Stimulated activated effector memory CD8-positive, alpha-beta T cell treated with anti-CD3 and anti-CD28 coated beads, Interleukin-12 subunit alpha, Interleukin-12 subunit beta, amount 100 ng/mL, for 72 hours (primary cell): Measurements from ENCODE around the gene MYO1E.
"Not testable (repeated sequence)": the region's sequence is repeated elsewhere in the genome, so short reads cannot be mapped to it uniquely, and the experiment has no call there.

ENCODE experiments used
- ATAC-seq: fragments of 150-1000 bp; cut with Tn5 transposase; 2 replicates; pipeline ENCODE4 v1.10.0; 2021
- DNase-seq, 2 donors: peaks; one replicate each; pipeline ENCODE4 v3.0.0; 2021 to 2022; ENCODE audit warnings: low spot score in 2 of 2
- H3K27ac Mint-ChIP-seq: one replicate; pipeline ENCODE4 v1.8.0; 2022; ENCODE audit warnings: mild to moderate bottlenecking, mixed read lengths
- H3K36me3 Mint-ChIP-seq: one replicate; pipeline ENCODE4 v1.8.0; 2022; ENCODE audit warnings: mild to moderate bottlenecking, mixed read lengths
- H3K4me1 Mint-ChIP-seq: one replicate; pipeline ENCODE4 v1.8.0; 2022; ENCODE audit warnings: mixed read lengths
- H3K4me3 Mint-ChIP-seq: one replicate; pipeline ENCODE4 v1.8.0; 2022; ENCODE audit warnings: mild to moderate bottlenecking, mixed read lengths
- H3K9me3 Mint-ChIP-seq: one replicate; pipeline ENCODE4 v1.8.0; 2022; ENCODE audit warnings: mixed read lengths

MYO1E gene

DNA sequence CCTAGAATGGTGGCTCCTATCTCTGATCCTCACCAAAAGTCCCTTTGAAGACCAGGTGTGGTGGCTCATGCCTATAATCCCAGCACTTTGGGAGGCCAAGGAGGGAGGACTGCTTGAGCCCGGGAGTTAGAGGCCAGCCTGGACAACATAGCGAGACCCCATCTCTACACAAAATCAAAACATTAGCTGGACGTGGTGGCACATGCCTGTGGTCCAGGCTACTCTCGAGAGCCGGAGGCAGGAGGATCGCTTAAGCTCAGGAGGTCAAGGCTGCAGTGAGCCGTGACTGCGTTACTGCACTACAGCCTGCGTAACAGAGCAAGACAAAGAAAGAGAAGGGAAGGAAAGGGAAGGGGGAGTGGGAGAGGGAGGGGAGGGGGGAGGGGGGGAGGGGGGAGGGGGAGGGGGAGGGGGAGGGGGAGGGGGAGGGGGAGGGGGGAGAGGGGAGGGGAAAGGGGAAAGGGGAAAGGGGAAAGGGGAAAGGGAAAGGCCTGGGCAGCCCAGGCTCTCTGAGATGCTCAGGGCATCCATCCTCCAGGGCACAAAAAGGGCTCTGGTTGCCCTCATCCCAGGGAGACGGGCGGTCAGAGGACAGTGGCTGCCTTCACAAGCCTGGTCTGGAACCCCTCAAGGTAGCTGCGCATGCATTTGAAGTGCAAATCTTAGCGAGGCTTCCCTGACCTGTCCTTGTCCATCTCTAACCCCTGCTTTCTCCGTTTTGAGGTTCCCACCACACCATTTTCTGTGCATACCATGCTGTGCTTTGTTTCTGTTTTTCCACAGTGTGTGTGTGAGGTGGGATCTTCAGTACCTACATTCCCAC is 89.9 kb downstream of the MYO1E start:
- ATAC-seq (no peak), DNase-seq (no peak)
- Mint-ChIP-seq H3K4me1 (no peaks in the 10 kb centered on the region), H3K36me3 (no peaks in the 10 kb centered on the region), H3K9me3 (no peaks in the 10 kb centered on the region), H3K27ac (no peak overlapping the region), H3K4me3 (no peak overlapping the region)

DNA sequence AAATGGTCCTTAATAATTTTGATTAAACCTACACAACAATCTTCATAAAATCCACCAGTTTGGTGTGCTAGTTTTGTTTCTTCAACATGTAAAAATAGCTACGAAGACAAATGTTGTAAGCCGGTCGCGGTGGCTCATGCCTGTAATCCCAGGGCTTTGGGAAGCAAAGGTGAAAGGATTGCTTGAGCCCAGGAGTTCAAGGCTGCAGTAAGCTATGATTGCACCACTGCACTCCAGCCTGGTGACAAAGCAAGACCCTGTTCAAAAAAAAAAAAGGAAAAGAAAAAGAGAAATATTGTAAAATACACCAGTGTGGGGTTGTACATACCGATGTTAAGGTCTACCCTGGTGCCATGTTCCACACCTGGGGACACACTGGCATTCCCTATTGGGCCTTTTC is 91.0 kb downstream of the MYO1E start:
- Mint-ChIP-seq H3K27ac (no peak overlapping the region), H3K4me1 (no peaks in the 10 kb centered on the region), H3K9me3 (no peaks in the 10 kb centered on the region), H3K36me3 (no peaks in the 10 kb centered on the region), H3K4me3 (no peak overlapping the region)
- DNase-seq, result no peak
- ATAC-seq, result no peak

GRCh38 chr15:59280855-59281254 is 91.8 kb downstream of the MYO1E start:
- no peak overlapping the region for H3K27ac Mint-ChIP-seq
- no peak for ATAC-seq

GRCh38 chr15:59280292-59280691 is 92.4 kb downstream of the MYO1E start:
- not testable (repeated sequence) for DNase-seq, H3K27ac Mint-ChIP-seq, H3K4me1 Mint-ChIP-seq, H3K4me3 Mint-ChIP-seq, H3K36me3 Mint-ChIP-seq, H3K9me3 Mint-ChIP-seq, ATAC-seq

More at GRCh38 chr15:59280855-59281254, 91.8 kb downstream of the MYO1E start:
- Mint-ChIP-seq H3K9me3 (no peaks in the 10 kb centered on the region), H3K36me3 (no peaks in the 10 kb centered on the region), H3K4me3 (no peak overlapping the region), H3K4me1 (no peaks in the 10 kb centered on the region)
- DNase-seq, result no peak

DNA sequence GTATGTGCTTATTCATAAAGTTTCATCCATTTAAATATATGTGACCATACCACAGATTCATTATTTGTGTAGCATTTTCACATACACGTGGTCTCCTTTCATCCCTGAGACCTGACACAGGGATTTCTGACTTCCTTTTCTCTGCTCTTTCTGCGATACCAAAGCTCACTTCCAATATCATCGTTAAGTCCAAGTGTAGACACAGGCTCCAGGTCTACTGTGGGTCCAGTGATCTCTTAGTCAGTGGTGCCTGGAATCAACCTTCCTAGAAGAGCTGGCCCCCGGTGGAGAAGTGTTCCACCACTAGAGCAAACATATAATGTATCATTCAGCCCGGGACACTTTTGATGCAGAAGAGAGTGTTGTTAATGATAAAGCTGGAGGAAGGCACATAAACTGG is 93.6 kb downstream of the MYO1E start:
- ATAC-seq (no peak), DNase-seq (no peak)
- no peak overlapping the region for H3K27ac Mint-ChIP-seq
- H3K4me1 Mint-ChIP-seq, result peaks cover 8% of the 10 kb centered on the region
- no peaks in the 10 kb centered on the region for H3K36me3 Mint-ChIP-seq
- no peaks in the 10 kb centered on the region for H3K9me3 Mint-ChIP-seq
- H3K4me3 Mint-ChIP-seq, result no peak overlapping the region

GRCh38 chr15:59278120-59278519 is 94.6 kb downstream of the MYO1E start:
- no peak overlapping the region for H3K4me3 Mint-ChIP-seq
- DNase-seq (no peak), ATAC-seq (no peak)
- H3K4me1 Mint-ChIP-seq, result peaks cover 17% of the 10 kb centered on the region
- no peaks in the 10 kb centered on the region for H3K9me3 Mint-ChIP-seq
- no peaks in the 10 kb centered on the region for H3K36me3 Mint-ChIP-seq
- no peak overlapping the region for H3K27ac Mint-ChIP-seq

GRCh38 chr15:59276225-59277178 is 96.2 kb downstream of the MYO1E start:
- Mint-ChIP-seq H3K4me1 (peaks cover 20% of the 10 kb centered on the region), H3K9me3 (no peaks in the 10 kb centered on the region), H3K36me3 (no peaks in the 10 kb centered on the region), H3K27ac (no peak overlapping the region), H3K4me3 (no peak overlapping the region)
- ATAC-seq (no peak), DNase-seq (no peak)

GRCh38 chr15:59274126-59274970 is 98.3 kb downstream of the MYO1E start:
- ATAC-seq (peak; percentile 46), DNase-seq (no peak)
- Mint-ChIP-seq H3K27ac (no peak overlapping the region), H3K36me3 (no peaks in the 10 kb centered on the region), H3K9me3 (no peaks in the 10 kb centered on the region), H3K4me3 (no peak overlapping the region), H3K4me1 (peaks cover 20% of the 10 kb centered on the region)

- ATAC-seq (no peak), DNase-seq (no peak)
- Mint-ChIP-seq H3K9me3 (no peaks in the 10 kb centered on the region), H3K4me1 (peaks cover 20% of the 10 kb centered on the region), H3K27ac (no peak overlapping the region), H3K4me3 (no peak overlapping the region), H3K36me3 (no peaks in the 10 kb centered on the region)
These were observed 99.4 kb downstream of the MYO1E start for GRCh38 chr15:59273234-59273633.

DNA sequence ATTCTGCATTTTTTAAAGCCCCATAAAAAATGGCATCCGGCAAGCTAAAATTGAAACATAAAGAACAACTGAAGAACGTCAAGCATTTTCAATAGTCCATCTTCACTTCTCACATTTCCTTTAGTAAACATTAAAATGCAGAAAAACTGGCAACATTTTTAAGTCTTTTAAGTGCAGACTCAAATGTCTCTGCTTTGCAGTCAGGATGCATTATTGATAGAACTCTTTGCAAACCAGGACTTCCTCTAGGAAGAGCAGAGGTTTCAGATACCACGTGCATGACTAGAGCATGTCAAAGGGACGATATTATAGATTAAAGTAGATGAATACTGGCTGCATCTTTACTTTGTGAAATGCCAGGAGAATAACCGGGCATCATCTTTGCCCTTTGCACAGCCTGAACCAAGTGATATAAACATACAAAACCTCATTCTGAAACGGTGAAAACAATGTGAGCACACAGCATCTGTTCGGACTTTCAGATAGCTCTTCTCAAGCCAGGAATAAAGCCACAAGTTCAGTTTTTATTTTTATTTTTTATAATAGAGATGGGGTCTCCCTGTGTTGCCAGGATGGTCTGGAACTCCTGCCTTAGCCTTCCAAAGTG is 101.0 kb downstream of the MYO1E start:
- Mint-ChIP-seq H3K36me3 (no peaks in the 10 kb centered on the region), H3K9me3 (no peaks in the 10 kb centered on the region), H3K27ac (no peak overlapping the region), H3K4me3 (no peak overlapping the region), H3K4me1 (peaks cover 20% of the 10 kb centered on the region)
- no peak for DNase-seq
- no peak for ATAC-seq

DNA sequence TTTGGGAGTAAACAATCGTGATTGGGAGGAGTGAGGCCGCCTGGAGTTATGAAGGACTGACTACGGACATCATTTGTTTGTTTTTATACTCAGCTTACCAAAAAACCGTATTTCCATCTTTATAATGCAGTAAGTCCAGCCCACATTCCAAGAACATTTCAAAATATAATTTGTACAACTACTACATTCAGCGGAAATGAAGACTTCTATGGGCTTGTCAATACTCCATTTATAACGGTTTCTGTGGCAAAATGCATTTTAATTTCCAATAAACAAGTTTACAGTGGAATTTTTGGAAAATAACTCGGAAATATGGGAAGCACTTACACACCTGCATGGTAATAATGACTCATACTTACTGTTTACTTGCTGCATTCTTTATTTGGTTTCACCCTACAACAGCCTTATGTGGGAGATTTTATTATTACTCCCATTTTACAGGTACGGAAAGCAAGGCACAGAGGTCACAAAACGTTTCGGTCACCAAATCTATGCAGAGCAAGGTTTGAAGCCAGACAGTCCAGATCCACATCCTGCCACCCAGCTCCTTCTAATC is 103.7 kb downstream of the MYO1E start:
- H3K4me3 Mint-ChIP-seq, result no peak overlapping the region
- H3K36me3 Mint-ChIP-seq, result no peaks in the 10 kb centered on the region
- H3K27ac Mint-ChIP-seq, result no peak overlapping the region
- H3K4me1 Mint-ChIP-seq, result peaks cover 11% of the 10 kb centered on the region
- DNase-seq, result no peak
- no peaks in the 10 kb centered on the region for H3K9me3 Mint-ChIP-seq
- no peak for ATAC-seq

GRCh38 chr15:59268168-59268851 is 104.4 kb downstream of the MYO1E start:
- H3K27ac Mint-ChIP-seq, result no peak overlapping the region
- H3K4me3 Mint-ChIP-seq, result no peak overlapping the region
- ATAC-seq (peak; percentile 81), DNase-seq (no peak)
- H3K36me3 Mint-ChIP-seq, result no peaks in the 10 kb centered on the region
- no peaks in the 10 kb centered on the region for H3K9me3 Mint-ChIP-seq
- peaks cover 5% of the 10 kb centered on the region for H3K4me1 Mint-ChIP-seq

DNA sequence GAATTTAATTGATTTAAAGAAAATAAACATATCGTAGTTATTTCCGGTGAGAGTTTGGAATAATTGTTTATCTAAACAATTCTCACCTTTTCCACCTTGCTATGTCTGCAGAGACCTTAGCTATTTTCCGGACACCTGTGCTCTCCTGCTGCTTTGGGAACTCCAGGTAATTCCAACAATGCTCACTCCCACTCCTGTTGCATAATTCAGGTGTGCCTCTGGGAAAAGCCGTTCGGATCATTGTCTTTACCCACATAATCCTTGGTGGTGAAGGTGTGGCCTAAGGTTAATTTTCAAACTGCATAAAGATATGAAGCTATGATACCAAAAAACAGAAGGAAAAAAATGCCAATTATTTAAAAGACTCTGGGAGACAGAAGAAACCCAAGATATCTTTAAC is 106.6 kb downstream of the MYO1E start:
- H3K4me1 Mint-ChIP-seq, result no peaks in the 10 kb centered on the region
- no peak for DNase-seq
- H3K4me3 Mint-ChIP-seq, result no peak overlapping the region
- no peaks in the 10 kb centered on the region for H3K36me3 Mint-ChIP-seq
- no peaks in the 10 kb centered on the region for H3K9me3 Mint-ChIP-seq
- H3K27ac Mint-ChIP-seq, result no peak overlapping the region
- no peak for ATAC-seq

DNA sequence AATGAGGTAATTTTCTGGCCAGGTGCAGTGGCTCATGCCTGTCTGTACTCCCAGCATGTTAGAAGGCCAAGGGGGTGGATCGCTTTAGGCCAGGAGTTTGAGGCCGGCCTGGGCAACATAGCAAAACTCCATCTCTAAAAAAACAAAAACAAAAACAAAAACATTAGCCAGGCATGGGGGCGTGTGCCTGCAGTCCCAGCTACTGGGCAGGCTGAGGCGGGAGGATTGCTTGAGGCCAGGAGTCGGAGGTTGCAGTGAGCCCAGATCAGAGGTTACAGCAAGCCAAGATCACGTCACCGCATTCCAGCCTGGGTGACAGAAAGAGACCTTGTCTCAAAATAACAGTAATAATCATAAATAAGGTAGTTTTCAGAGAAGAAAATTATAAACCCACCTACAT is 110.4 kb downstream of the MYO1E start:
- Mint-ChIP-seq H3K9me3 (no peaks in the 10 kb centered on the region), H3K27ac (no peak overlapping the region), H3K4me1 (peaks cover 7% of the 10 kb centered on the region), H3K36me3 (no peaks in the 10 kb centered on the region), H3K4me3 (no peak overlapping the region)
- ATAC-seq (no peak), DNase-seq (no peak)
